Measurements from ENCODE around the gene RWDD2A. TPM values are rescaled to one million over a fixed set of nuclear protein-coding genes. Genes with fewer than 3 reads are reported as not detected.

RWDD2A gene
- total and polyA plus RNA-seq, 2 of the 8 experiments (the other 6 are each of a cell fraction or from before 2014, with no cell fraction given): 2.1 to 3.6 TPM

- H4K5ac ChIP-seq (ENCODE audit: insufficient read length, low read depth, low read length): peak overlapping the region; percentile 13
- ChIA-PET CTCF (ENCODE audit: partially characterized antibody) (interaction anchor here (0.6 to 8.9 kb wide), 4 partner anchors 22 to 239 kb away, joined by 3 to 42 read pairs (median 3); no protein-coding TSS in a partner anchor), POLR2A (ENCODE audit: partially characterized antibody) (interaction anchor here (0.6 to 1.5 kb wide), 6 partner anchors 21 to 319 kb away, joined by 3 to 5 read pairs (median 4); partner anchors contain the start of gene UBE3D)
- H3K27ac ChIP-seq (ENCODE audit: low read depth, low read length): no peak overlapping the region
- no peak overlapping the region for H2BK5ac ChIP-seq (ENCODE audit: low read depth, low read length)
- no peak overlapping the region for H3K4ac ChIP-seq (replicated peaks; ENCODE audit: insufficient read length, low read depth, low read length)
- peak overlapping the region; percentile 76 to 89 for H3K4me2 ChIP-seq (ENCODE audit: insufficient read depth in 1 of 2, low read depth in 2 of 2, low read length in 2 of 2)
- H3K9me3 ChIP-seq (ENCODE audit: insufficient read depth in 2 of 2, low read depth in 1 of 2, low read length in 1 of 2): no peaks in the 10 kb centered on the region
- peak; percentile 46 to 87 for DNase-seq (ENCODE audit: low read depth in 1 of 2, low spot score in 2 of 2)
- no peak overlapping the region for H3K23ac ChIP-seq (ENCODE audit: insufficient read length)
- H3K36me3 ChIP-seq (ENCODE audit: control insufficient read depth in 2 of 4, insufficient read depth in 4 of 4, low read length in 3 of 4): peaks cover 0 to 23% (median 3%) of the 10 kb centered on the region in 4 experiments; a peak in 4 of 8 replicates
- H2AK5ac ChIP-seq (ENCODE audit: low read depth, low read length): no peak overlapping the region
- H2BK15ac ChIP-seq (ENCODE audit: low read length): no peak overlapping the region
- peak overlapping the region; percentile 62 for H3K56ac ChIP-seq (replicated peaks; ENCODE audit: insufficient read length, low read depth, low read length)
- H4K91ac ChIP-seq (replicated peaks; ENCODE audit: insufficient read length, low read length): no peak overlapping the region
- H3K79me2 ChIP-seq (ENCODE audit: control insufficient read depth in 1 of 2, insufficient read depth in 2 of 2, low read length in 2 of 2): peaks cover 0 to 26% of the 10 kb centered on the region in 2 experiments; a peak in 2 of 4 replicates
- 0 out of 2 replicates have a peak overlapping the region, but pooled peaks have one; percentile 24 for H2AFZ ChIP-seq (ENCODE audit: low read length)
- H2BK20ac ChIP-seq (ENCODE audit: low read length): no peak overlapping the region
- peak overlapping the region; percentile 93; the same call in 1 of the 2 replicates for H4K8ac ChIP-seq (ENCODE audit: extremely low read depth, insufficient read depth, low read length)
- peaks cover 4% of the 10 kb centered on the region; the same call in 1 of the 2 replicates for H3K79me1 ChIP-seq (ENCODE audit: low read depth, low read length)
- FAIRE-seq: no peak
- peaks cover 6 to 7% of the 10 kb centered on the region in 2 experiments for H4K20me1 ChIP-seq (replicated peaks in 1 of 2; ENCODE audit: control insufficient read depth in 1 of 2, insufficient read depth in 2 of 2, low read length in 2 of 2)
- H3K4me3 ChIP-seq (ENCODE audit: extremely low read depth in 1 of 4, insufficient read depth in 2 of 4, low read depth in 3 of 4, low read length in 4 of 4): peak overlapping the region; percentile 79 to 98 (median 84)
- no peak overlapping the region for H2BK12ac ChIP-seq (ENCODE audit: low read depth, low read length)
- peak overlapping the region in 3 of 4 experiments; percentile 61 to 85 (median 84); a peak in 5 of 7 replicates for H3K9ac ChIP-seq (replicated peaks in 1 of 4; ENCODE audit: extremely low read depth in 1 of 4, low read depth in 3 of 4, low read length in 3 of 4)
- no peak overlapping the region; the same call in 1 of the 2 replicates for H3K18ac ChIP-seq (ENCODE audit: extremely low read depth, low read length)
- H2BK120ac ChIP-seq (replicated peaks; ENCODE audit: low read depth, low read length): no peak overlapping the region
- WGBS, 2 experiments (ENCODE audit: extremely low coverage in 1 of 2, insufficient coverage in 1 of 2, insufficient read length in 1 of 2, insufficient replicate concordance in 2 of 2, low coverage in 1 of 2, low lambda C conversion rate in 2 of 2, missing lambda C conversion rate in 1 of 2): 5% methylated on average over 44 of the region's 44 CpGs; no CpG with 5 or more reads in 1 of the 2 experiments
- H3K23me2 ChIP-seq (ENCODE audit: low read depth, low read length): peaks cover 4% of the 10 kb centered on the region
- no peak overlapping the region for H3K14ac ChIP-seq (ENCODE audit: insufficient read length)
- H3K4me1 ChIP-seq (replicated peaks in 1 of 4; ENCODE audit: control insufficient read depth in 3 of 4, insufficient read depth in 4 of 4, low read length in 3 of 4): no peaks in the 10 kb centered on the region
- no peaks in the 10 kb centered on the region for H3K27me3 ChIP-seq (replicated peaks in 1 of 4; ENCODE audit: control insufficient read depth in 3 of 4, extremely low read depth in 1 of 4, insufficient read depth in 3 of 4, low read length in 3 of 4)
- TF ChIP-seq POLR2A (IDR thresholded peaks at IDR 0.05; ENCODE audit: control extremely low read depth in 1 of 2, low read depth in 2 of 2, low read length in 2 of 2) (no peak), FOSL1 (IDR thresholded peaks at IDR 0.05; ENCODE audit: insufficient read depth, low read depth, low read length) (no peak), YY1 (IDR thresholded peaks at IDR 0.05; ENCODE audit: low read depth, low read length) (0 out of 2 replicates have a peak, but pooled peaks have one; percentile 6), HDAC2 (IDR thresholded peaks at IDR 0.05; ENCODE audit: borderline replicate concordance in 1 of 2, low read depth in 2 of 2, low read length in 2 of 2) (peak in 1 of 2 experiments; percentile 6; a peak in 1 of 4 replicates), TBP (IDR thresholded peaks at IDR 0.05; ENCODE audit: low read depth, low read length) (peak; percentile 46; the same call in 1 of the 2 replicates), TCF12 (IDR thresholded peaks at IDR 0.05; ENCODE audit: low read depth, low read length) (peak; percentile 88), TAF7 (optimal IDR thresholded peaks at IDR 0.05; ENCODE audit: borderline replicate concordance, low read depth, low read length) (peak; percentile 12), JUND (IDR thresholded peaks at IDR 0.05; ENCODE audit: low read length) (no peak), TEAD4 (IDR thresholded peaks at IDR 0.05; ENCODE audit: low read depth, low read length) (peak; percentile 85), CTBP2 (IDR thresholded peaks at IDR 0.05; ENCODE audit: borderline replicate concordance, insufficient read depth, insufficient read length, low read length) (peak; percentile 67), RBBP5 (IDR thresholded peaks at IDR 0.05; ENCODE audit: borderline replicate concordance, low read depth, low read length) (peak; percentile 19; the same call in 1 of the 2 replicates)
Measured at GRCh38 chr6:83193747-83194566, 800 bp downstream of the RWDD2A start.

Measured in H1 (cell line).